Mesendoderm (in vitro differentiated cells): ENCODE measurements around the gene RGS13.

Experiments
- DNase-seq: peaks from one replicate; pipeline ENCODE4 v3.0.0; 2013
- H2AK5ac ChIP-seq: 2 replicates; pipeline ENCODE4 v1.6.1; 2013; ENCODE audit warnings: low read length, inconsistent platforms
- H2BK120ac ChIP-seq: 2 replicates; pipeline ENCODE4 v1.6.1; 2013; ENCODE audit warnings: low read depth, mild to moderate bottlenecking, low read length, moderate library complexity, mixed read lengths
- H2BK15ac ChIP-seq: replicated peaks from 2 replicates; pipeline ENCODE4 v1.6.1; 2013; ENCODE audit warnings: low read depth, mild to moderate bottlenecking, moderate library complexity
- H2BK5ac ChIP-seq: 2 replicates; pipeline ENCODE4 v1.6.1; 2013; ENCODE audit warnings: low read length, inconsistent platforms
- H3K18ac ChIP-seq: 2 replicates; pipeline ENCODE4 v1.6.1; 2013; ENCODE audit warnings: mild to moderate bottlenecking, low read length, mixed read lengths
- H3K23ac ChIP-seq: one replicate; pipeline ENCODE4 v1.6.1; 2013; ENCODE audit warnings: low read length
- H3K27ac ChIP-seq: 2 replicates; pipeline ENCODE4 v1.5.1; 2013; ENCODE audit warnings: low read depth, mild to moderate bottlenecking, inconsistent platforms, low read length, moderate library complexity
- H3K27me3 ChIP-seq: 2 replicates; pipeline ENCODE4 v1.6.1; 2013; ENCODE audit warnings: low read length, control low read depth, mild to moderate bottlenecking, inconsistent platforms; ENCODE audit not compliant: insufficient read depth, poor library complexity
- H3K36me3 ChIP-seq: 2 replicates; pipeline ENCODE4 v1.6.1; 2013; ENCODE audit warnings: low read length, inconsistent platforms; ENCODE audit not compliant: control insufficient read depth, insufficient read depth
- H3K4ac ChIP-seq: one replicate; pipeline ENCODE4 v1.6.1; 2013; ENCODE audit warnings: low read depth, mild to moderate bottlenecking, low read length, moderate library complexity
- H3K4me1 ChIP-seq: 2 replicates; pipeline ENCODE4 v1.6.1; 2013; ENCODE audit warnings: low read depth, low read length, inconsistent platforms; ENCODE audit not compliant: control insufficient read depth
- H3K4me2 ChIP-seq: 2 replicates; pipeline ENCODE4 v1.6.1; 2013; ENCODE audit warnings: low read length
- H3K4me3 ChIP-seq: 2 replicates; pipeline ENCODE4 v1.5.1; 2013; ENCODE audit warnings: mild to moderate bottlenecking, low read length
- H3K56ac ChIP-seq: one replicate; pipeline ENCODE4 v1.6.1; 2013; ENCODE audit warnings: low read length
- H3K79me1 ChIP-seq: 2 replicates; pipeline ENCODE4 v1.6.1; 2013; ENCODE audit warnings: low read length, inconsistent platforms
- H3K79me2 ChIP-seq: 2 replicates; pipeline ENCODE4 v1.6.1; 2013; ENCODE audit warnings: mild to moderate bottlenecking, low read length; ENCODE audit not compliant: control insufficient read depth, insufficient read depth
- H3K9ac ChIP-seq: 2 replicates; pipeline ENCODE4 v1.6.1; 2013; ENCODE audit warnings: low read length, inconsistent platforms
- H4K5ac ChIP-seq: one replicate; pipeline ENCODE4 v1.6.1; 2013; ENCODE audit warnings: low read length
- H4K8ac ChIP-seq: one replicate; pipeline ENCODE4 v1.6.1; 2013; ENCODE audit warnings: low read depth, mild to moderate bottlenecking, control low read depth, low read length, moderate library complexity
- WGBS: extraction: QIAGEN DNeasy Blood & Tissue Kit; methylation state at CpG from one replicate; pipeline ENCODE4 v1.1.7; 2013; ENCODE audit warnings: low lambda C conversion rate, missing lambda C conversion rate; ENCODE audit not compliant: insufficient coverage; ENCODE audit errors: extremely low coverage; 5-methylcytosine and 5-hydroxymethylcytosine counted together

The RGS13 gene

GRCh38 chr1:192592981-192593708 lies 42.8 kb upstream of the RGS13 start:
- H2BK120ac ChIP-seq: no peak overlapping the region
- no peak overlapping the region for H3K27ac ChIP-seq
- no peak overlapping the region for H3K56ac ChIP-seq
- H3K23ac ChIP-seq: no peak overlapping the region
- H4K5ac ChIP-seq: no peak overlapping the region
- no peak overlapping the region for H3K4me3 ChIP-seq
- no peaks in the 10 kb centered on the region for H3K79me1 ChIP-seq
- H2BK15ac ChIP-seq: no peak overlapping the region
- H2AK5ac ChIP-seq: no peak overlapping the region
- no peak overlapping the region for H3K4me2 ChIP-seq
- no peaks in the 10 kb centered on the region for H3K4me1 ChIP-seq
- H2BK5ac ChIP-seq: no peak overlapping the region
- no peaks in the 10 kb centered on the region for H3K27me3 ChIP-seq
- WGBS: no CpG with 5 or more reads among the region's 2 CpGs
- H3K9ac ChIP-seq: no peak overlapping the region
- no peaks in the 10 kb centered on the region for H3K79me2 ChIP-seq
- no peak for DNase-seq
- no peaks in the 10 kb centered on the region for H3K36me3 ChIP-seq
- no peak overlapping the region for H3K4ac ChIP-seq
- no peak overlapping the region for H4K8ac ChIP-seq
- H3K18ac ChIP-seq: no peak overlapping the region

GRCh38 chr1:192595299-192595698 lies 40.6 kb upstream of the RGS13 start:
- Histone ChIP-seq H3K9ac (no peak overlapping the region), H3K4me3 (no peak overlapping the region), H3K79me1 (no peaks in the 10 kb centered on the region), H3K27ac (no peak overlapping the region), H4K8ac (no peak overlapping the region), H3K56ac (no peak overlapping the region), H3K23ac (no peak overlapping the region), H3K4ac (no peak overlapping the region), H2BK5ac (no peak overlapping the region), H3K4me2 (no peak overlapping the region), H3K18ac (no peak overlapping the region), H4K5ac (no peak overlapping the region), H2BK15ac (no peak overlapping the region), H3K36me3 (no peaks in the 10 kb centered on the region), H3K27me3 (no peaks in the 10 kb centered on the region), H2AK5ac (no peak overlapping the region), H3K79me2 (no peaks in the 10 kb centered on the region), H3K4me1 (no peaks in the 10 kb centered on the region), H2BK120ac (no peak overlapping the region)
- no CpG with 5 or more reads among the region's 3 CpGs for WGBS
- no peak for DNase-seq

DNA sequence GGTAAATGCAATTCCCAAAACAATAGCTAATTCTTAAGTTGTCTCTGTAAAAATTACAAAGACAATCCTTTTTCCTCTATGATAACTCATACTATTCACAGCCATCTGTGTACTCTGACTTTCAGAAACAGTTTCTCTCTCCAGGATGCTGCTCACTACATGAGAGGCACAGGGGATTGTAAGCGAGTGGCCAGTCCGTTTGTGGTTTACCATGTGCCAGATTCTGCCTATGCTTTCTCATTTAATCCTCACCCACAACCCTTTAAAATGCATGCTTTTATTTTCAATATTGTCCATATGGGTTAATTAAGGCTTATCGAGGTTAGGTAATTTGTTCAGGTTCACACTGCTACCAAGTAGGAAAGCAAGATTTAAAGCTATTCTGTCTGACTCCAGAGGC lies 37.4 kb upstream of the RGS13 start:
- Histone ChIP-seq H4K8ac (no peak overlapping the region), H3K79me2 (no peaks in the 10 kb centered on the region), H3K4me1 (no peaks in the 10 kb centered on the region), H2BK5ac (no peak overlapping the region), H3K18ac (no peak overlapping the region), H3K27me3 (no peaks in the 10 kb centered on the region), H2AK5ac (no peak overlapping the region), H3K56ac (no peak overlapping the region), H2BK120ac (no peak overlapping the region), H3K4ac (no peak overlapping the region), H3K36me3 (no peaks in the 10 kb centered on the region), H4K5ac (no peak overlapping the region), H3K27ac (no peak overlapping the region), H3K23ac (no peak overlapping the region), H3K4me3 (no peak overlapping the region), H3K9ac (no peak overlapping the region), H3K79me1 (no peaks in the 10 kb centered on the region), H3K4me2 (no peak overlapping the region), H2BK15ac (no peak overlapping the region)
- no peak for DNase-seq
- no CpG with 5 or more reads among the region's 3 CpGs for WGBS

DNA sequence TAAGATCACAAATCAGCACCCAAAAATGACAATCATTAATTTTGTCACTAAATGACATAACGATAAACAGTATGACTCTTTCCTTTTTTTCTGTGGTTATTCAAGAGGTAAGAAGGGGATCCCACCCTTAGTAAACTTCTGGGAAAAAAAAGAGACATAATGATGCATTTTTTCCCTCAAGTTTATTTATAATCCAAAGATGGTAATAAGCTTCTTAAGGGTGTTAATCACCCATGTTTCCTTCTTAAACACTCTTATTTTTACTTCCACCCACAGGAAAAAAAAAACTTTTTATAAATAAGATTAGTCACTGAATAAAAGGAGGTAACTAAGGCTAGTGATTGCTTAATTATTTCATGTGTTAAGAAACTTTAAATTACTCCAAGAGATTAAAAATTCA lies 35.7 kb upstream of the RGS13 start:
- Histone ChIP-seq H4K8ac (no peak overlapping the region), H2AK5ac (no peak overlapping the region), H3K4ac (no peak overlapping the region), H3K27ac (no peak overlapping the region), H3K9ac (no peak overlapping the region), H3K36me3 (no peaks in the 10 kb centered on the region), H3K4me1 (no peaks in the 10 kb centered on the region), H3K79me1 (no peaks in the 10 kb centered on the region), H3K4me2 (no peak overlapping the region), H3K79me2 (no peaks in the 10 kb centered on the region), H3K4me3 (no peak overlapping the region), H3K56ac (no peak overlapping the region), H2BK5ac (no peak overlapping the region), H3K23ac (no peak overlapping the region), H3K27me3 (no peaks in the 10 kb centered on the region), H3K18ac (no peak overlapping the region), H2BK120ac (no peak overlapping the region), H4K5ac (no peak overlapping the region), H2BK15ac (no peak overlapping the region)
- no CpG with 5 or more reads among the region's 1 CpG for WGBS
- DNase-seq: no peak

DNA sequence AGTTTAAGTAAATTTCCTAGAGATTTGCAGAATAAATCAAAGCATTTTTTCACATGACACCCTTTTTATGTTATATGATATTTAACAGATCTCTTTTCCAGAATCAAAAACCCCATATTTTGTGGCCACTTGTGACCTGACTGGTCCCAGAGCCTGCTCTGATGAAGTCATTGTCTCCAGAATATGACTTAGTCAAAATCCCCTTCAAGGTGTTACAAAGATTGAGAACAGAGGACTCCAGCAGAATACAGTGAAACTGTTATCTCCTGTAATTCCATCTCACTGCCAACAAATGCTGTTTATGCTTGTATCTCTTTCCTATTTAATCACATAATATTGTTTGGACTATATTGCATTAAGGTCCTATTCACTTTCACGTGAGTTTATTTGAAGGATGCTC lies 34.8 kb upstream of the RGS13 start:
- Histone ChIP-seq H3K4ac (no peak overlapping the region), H3K56ac (no peak overlapping the region), H4K8ac (no peak overlapping the region), H3K4me1 (no peaks in the 10 kb centered on the region), H2AK5ac (no peak overlapping the region), H2BK120ac (no peak overlapping the region), H3K4me3 (no peak overlapping the region), H3K9ac (no peak overlapping the region), H3K23ac (no peak overlapping the region), H3K27me3 (no peaks in the 10 kb centered on the region), H4K5ac (no peak overlapping the region), H3K79me1 (no peaks in the 10 kb centered on the region), H3K27ac (no peak overlapping the region), H2BK15ac (no peak overlapping the region), H3K79me2 (no peaks in the 10 kb centered on the region), H2BK5ac (no peak overlapping the region), H3K4me2 (no peak overlapping the region), H3K18ac (no peak overlapping the region), H3K36me3 (no peaks in the 10 kb centered on the region)
- DNase-seq: no peak
- no CpG with 5 or more reads among the region's 1 CpG for WGBS

GRCh38 chr1:192601567-192601966 lies 34.4 kb upstream of the RGS13 start:
- Histone ChIP-seq H3K27me3 (no peaks in the 10 kb centered on the region), H3K27ac (no peak overlapping the region), H3K4me2 (no peak overlapping the region), H3K9ac (no peak overlapping the region), H3K23ac (no peak overlapping the region), H3K4me3 (no peak overlapping the region), H2AK5ac (no peak overlapping the region), H3K79me2 (no peaks in the 10 kb centered on the region), H3K79me1 (no peaks in the 10 kb centered on the region), H3K4ac (no peak overlapping the region), H3K36me3 (no peaks in the 10 kb centered on the region), H2BK5ac (no peak overlapping the region), H4K5ac (no peak overlapping the region), H2BK15ac (no peak overlapping the region), H2BK120ac (no peak overlapping the region), H4K8ac (no peak overlapping the region), H3K18ac (no peak overlapping the region), H3K56ac (no peak overlapping the region), H3K4me1 (no peaks in the 10 kb centered on the region)
- no peak for DNase-seq
